Nephron (organoid): ENCODE data around the gene MPV17L2.

Source experiments
- H3K27ac Mint-ChIP-seq, 3 experiments: 2 replicates each; pipeline ENCODE4 v1.8.0; 2020; ENCODE audit warnings: mixed read lengths in 3 of 3, mild to moderate bottlenecking in 2 of 3, moderate library complexity in 1 of 3
- H3K27me3 Mint-ChIP-seq: 2 replicates; pipeline ENCODE4 v1.8.0; 2021; ENCODE audit warnings: low read depth, mild to moderate bottlenecking, moderate library complexity, mixed read lengths
- H3K36me3 Mint-ChIP-seq: 2 replicates; pipeline ENCODE4 v1.8.0; 2020; ENCODE audit warnings: low read depth, mixed read lengths
- H3K4me1 Mint-ChIP-seq: 2 replicates; pipeline ENCODE4 v1.8.0; 2020; ENCODE audit warnings: mixed read lengths
- H3K4me3 Mint-ChIP-seq, 3 experiments: 2 replicates each; pipeline ENCODE4 v1.8.0; 2020; ENCODE audit warnings: mild to moderate bottlenecking in 3 of 3, mixed read lengths in 3 of 3, moderate library complexity in 2 of 3
- H3K9me3 Mint-ChIP-seq: 2 replicates; pipeline ENCODE4 v1.8.0; 2020; ENCODE audit warnings: mixed read lengths
- TF ChIP-seq, protein P1 (sequence below), 3 experiments: fragments of 200-600 bp; sonication (generic); IDR thresholded peaks; one replicate each; pipeline ENCODE4 v1.5.0; 2021; ENCODE audit warnings: antibody characterized with exemption in 3 of 3; ENCODE audit not compliant: unreplicated experiment in 3 of 3

The MPV17L2 gene

DNA sequence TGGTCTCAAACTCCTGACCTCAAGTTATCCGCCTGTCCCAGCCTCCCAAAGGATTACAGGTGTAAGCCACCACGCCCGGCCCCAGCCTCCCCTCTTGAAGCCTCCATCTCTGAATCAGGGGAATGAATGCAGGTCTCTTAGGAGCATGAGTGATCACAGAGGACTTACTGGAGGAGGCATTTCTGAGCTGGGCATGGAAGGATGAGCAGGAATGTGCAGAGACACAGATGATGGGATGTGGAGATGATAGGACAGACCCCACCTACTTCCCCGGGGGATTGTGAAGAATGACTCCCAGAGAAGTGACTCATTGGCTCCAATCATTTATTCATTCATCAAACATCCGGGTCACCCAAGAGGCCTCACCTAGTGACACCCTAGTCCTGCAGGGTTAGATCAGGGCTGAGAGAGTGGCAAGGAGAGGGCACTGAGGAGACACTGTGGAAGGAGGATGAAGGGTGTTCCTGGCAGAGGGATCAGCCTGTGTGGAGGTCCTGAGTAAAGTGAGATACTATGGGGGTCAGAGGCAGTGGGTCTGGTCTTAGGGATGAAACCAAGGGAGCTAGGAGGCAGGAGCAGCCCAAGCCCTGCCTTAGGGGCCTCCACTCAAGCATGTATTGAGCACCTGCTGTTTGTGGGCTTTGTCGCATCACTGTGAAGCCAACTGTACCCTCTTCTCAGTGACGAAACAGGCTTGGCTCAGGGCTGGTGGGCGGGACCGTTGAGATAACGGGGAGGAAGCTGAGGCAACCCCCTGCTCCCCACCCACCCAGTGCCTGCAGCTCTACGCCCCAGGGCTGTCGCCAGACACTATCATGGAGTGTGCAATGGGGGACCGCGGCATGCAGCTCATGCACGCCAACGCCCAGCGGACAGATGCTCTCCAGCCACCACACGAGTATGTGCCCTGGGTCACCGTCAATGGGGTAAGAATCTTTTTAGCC, 16.4 kb upstream of the MPV17L2 start:
- TF ChIP-seq, protein P1, sequence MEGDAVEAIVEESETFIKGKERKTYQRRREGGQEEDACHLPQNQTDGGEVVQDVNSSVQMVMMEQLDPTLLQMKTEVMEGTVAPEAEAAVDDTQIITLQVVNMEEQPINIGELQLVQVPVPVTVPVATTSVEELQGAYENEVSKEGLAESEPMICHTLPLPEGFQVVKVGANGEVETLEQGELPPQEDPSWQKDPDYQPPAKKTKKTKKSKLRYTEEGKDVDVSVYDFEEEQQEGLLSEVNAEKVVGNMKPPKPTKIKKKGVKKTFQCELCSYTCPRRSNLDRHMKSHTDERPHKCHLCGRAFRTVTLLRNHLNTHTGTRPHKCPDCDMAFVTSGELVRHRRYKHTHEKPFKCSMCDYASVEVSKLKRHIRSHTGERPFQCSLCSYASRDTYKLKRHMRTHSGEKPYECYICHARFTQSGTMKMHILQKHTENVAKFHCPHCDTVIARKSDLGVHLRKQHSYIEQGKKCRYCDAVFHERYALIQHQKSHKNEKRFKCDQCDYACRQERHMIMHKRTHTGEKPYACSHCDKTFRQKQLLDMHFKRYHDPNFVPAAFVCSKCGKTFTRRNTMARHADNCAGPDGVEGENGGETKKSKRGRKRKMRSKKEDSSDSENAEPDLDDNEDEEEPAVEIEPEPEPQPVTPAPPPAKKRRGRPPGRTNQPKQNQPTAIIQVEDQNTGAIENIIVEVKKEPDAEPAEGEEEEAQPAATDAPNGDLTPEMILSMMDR (IDR thresholded peaks at IDR 0.05; ENCODE audit: unreplicated experiment in 3 of 3): no peak
- Mint-ChIP-seq H3K4me3 (no peak overlapping the region), H3K27ac (no peak overlapping the region), H3K36me3 (peaks cover 4% of the 10 kb centered on the region), H3K27me3 (peaks cover 58% of the 10 kb centered on the region), H3K9me3 (no peaks in the 10 kb centered on the region), H3K4me1 (no peaks in the 10 kb centered on the region)

DNA sequence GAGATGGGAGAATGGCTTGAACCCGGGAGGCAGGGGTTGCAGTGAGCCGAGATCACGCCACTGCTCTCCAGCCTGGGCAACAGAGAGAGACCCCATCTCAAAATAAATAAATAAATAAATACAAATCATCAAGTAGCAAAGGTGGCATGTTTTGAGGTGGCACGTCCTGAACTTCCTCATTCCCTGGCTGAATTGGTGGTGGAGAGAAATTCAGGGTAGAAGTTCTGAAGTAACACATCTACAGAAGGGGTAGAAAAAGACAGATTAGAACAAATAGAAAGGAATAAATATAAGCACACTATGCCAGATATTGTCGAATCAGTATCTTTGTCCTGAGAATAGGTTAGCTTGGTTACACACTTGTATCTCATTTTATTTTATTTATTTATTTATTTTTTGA, 13.1 kb upstream of the MPV17L2 start:
- H3K27ac Mint-ChIP-seq: no peak overlapping the region

DNA sequence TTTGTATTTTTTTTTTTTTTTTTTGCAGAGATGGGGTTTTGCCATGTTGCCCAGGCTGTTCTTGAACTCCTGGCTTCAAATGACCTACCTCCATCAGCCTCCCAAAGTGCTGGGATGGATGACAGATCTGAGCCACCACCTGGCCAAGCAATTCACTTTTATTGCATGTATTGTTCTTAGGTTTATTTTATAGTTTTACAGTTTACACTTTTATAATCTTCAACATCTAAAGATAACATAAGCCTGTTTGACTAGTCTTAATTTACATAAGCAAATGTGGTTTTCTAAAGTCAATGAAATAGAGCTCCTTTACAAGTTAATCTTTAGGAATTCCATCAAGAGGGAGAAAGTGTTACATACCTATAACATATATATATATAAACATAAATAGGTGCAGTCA, 9.5 kb upstream of the MPV17L2 start:
- peaks cover 5% of the 10 kb centered on the region for H3K27me3 Mint-ChIP-seq
- H3K27ac Mint-ChIP-seq: no peak overlapping the region
- H3K4me1 Mint-ChIP-seq: no peaks in the 10 kb centered on the region
- no peak overlapping the region for H3K4me3 Mint-ChIP-seq
- no peaks in the 10 kb centered on the region for H3K9me3 Mint-ChIP-seq
- H3K36me3 Mint-ChIP-seq: no peaks in the 10 kb centered on the region
- TF ChIP-seq, protein P1 (IDR thresholded peaks at IDR 0.05; ENCODE audit: unreplicated experiment in 3 of 3): no peak

More for the DNA sequence above, 13.1 kb upstream of the MPV17L2 start:
- Mint-ChIP-seq H3K36me3 (no peaks in the 10 kb centered on the region), H3K4me3 (no peak overlapping the region), H3K9me3 (no peaks in the 10 kb centered on the region), H3K27me3 (peaks cover 33% of the 10 kb centered on the region), H3K4me1 (no peaks in the 10 kb centered on the region)
- TF ChIP-seq, protein P1 (IDR thresholded peaks at IDR 0.05; ENCODE audit: unreplicated experiment in 3 of 3): no peak

DNA sequence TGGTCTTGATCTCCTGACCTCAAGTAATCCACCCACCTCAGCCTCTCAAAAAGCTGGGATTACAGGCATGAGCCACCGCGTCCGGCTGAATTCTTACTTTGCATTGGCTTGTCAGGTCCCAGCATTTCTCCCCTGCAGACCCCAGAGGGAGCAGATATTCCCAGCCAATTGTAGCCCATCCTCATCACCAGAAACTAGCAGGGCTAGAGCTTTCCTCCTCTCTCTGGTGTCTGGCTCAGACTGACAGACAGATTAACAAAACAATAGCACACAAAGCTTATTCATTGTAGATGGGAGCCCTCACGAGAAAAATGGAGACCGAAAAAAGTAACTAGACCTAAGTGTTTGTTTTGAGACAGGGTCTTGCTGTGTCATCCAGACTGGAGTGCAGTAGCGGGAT, 7.5 kb upstream of the MPV17L2 start:
- no peak overlapping the region for H3K4me3 Mint-ChIP-seq
- no peaks in the 10 kb centered on the region for H3K9me3 Mint-ChIP-seq
- H3K27ac Mint-ChIP-seq: no peak overlapping the region
- H3K4me1 Mint-ChIP-seq: no peaks in the 10 kb centered on the region
- H3K27me3 Mint-ChIP-seq: no peaks in the 10 kb centered on the region
- TF ChIP-seq, protein P1 (IDR thresholded peaks at IDR 0.05; ENCODE audit: unreplicated experiment in 3 of 3): no peak
- no peaks in the 10 kb centered on the region for H3K36me3 Mint-ChIP-seq

DNA sequence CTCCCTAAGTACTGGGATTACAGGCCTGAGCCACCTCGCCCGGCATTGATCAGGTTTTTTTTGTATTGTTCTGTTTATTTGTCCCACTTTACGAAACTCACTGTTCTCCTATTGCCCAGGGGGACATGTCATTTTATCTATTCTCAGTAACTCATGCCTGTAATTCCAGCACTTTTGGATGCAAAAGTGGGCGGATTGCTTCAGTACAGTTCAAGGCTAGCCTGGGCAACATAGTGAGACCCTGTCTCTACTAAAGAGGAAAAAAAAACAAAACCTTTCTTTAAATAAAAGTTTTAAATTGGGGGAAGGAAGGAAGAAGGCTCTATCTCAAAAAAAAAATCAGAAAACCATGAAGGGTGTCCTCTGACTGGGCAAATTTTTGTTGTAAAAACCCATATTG, 2.7 kb upstream of the MPV17L2 start:
- H3K4me3 Mint-ChIP-seq: no peak overlapping the region
- TF ChIP-seq, protein P1 (IDR thresholded peaks at IDR 0.05; ENCODE audit: unreplicated experiment in 3 of 3): no peak
- no peaks in the 10 kb centered on the region for H3K9me3 Mint-ChIP-seq
- no peak overlapping the region for H3K27ac Mint-ChIP-seq
- no peaks in the 10 kb centered on the region for H3K27me3 Mint-ChIP-seq
- peaks cover 14% of the 10 kb centered on the region for H3K4me1 Mint-ChIP-seq
- H3K36me3 Mint-ChIP-seq: no peaks in the 10 kb centered on the region

DNA sequence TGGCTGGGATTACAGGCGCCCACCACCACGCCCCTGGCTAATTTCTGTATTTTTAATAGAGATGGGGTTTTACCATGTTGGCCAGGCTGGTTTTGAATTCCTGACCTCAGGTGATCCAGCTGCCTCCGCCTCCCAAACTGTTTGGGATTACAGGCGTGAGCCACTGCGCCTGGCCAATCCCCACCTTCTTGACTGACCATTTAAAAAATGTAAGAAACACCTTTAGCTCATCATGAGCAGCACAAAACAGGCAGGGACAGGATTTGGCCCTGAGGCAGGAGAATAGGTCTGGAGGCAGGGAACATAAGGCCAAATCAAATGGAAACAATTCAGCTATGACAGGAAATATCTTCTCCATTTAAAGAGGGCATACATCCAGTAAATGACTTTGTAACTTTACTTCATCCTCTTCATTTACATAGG, 1.4 kb upstream of the MPV17L2 start:
- Mint-ChIP-seq H3K4me3 (peak overlapping the region; percentile 86 to 89 (median 86)), H3K9me3 (no peaks in the 10 kb centered on the region), H3K36me3 (no peaks in the 10 kb centered on the region), H3K27me3 (no peaks in the 10 kb centered on the region), H3K4me1 (peaks cover 14% of the 10 kb centered on the region), H3K27ac (peak overlapping the region; percentile 95 to 97 (median 95))
- TF ChIP-seq, protein P1 (IDR thresholded peaks at IDR 0.05; ENCODE audit: unreplicated experiment in 3 of 3): no peak
